HG03066 (cell line): ENCODE results near the gene NOL3.

Experiments
- ATAC-seq: cut with Tn5 transposase; IDR thresholded peaks from one replicate; pipeline ENCODE4 v1.9.1; 2021; ENCODE audit warnings: low read depth; ENCODE audit not compliant: unreplicated experiment

The NOL3 gene

GRCh38 chr16:67202426-67202825 is 32.1 kb downstream of the NOL3 start:
- no peak for ATAC-seq

- ATAC-seq: no peak
These were observed 32.7 kb downstream of the NOL3 start for GRCh38 chr16:67202956-67203493.

- ATAC-seq: no peak
These were observed 33.7 kb downstream of the NOL3 start for GRCh38 chr16:67204076-67204475.

- no peak for ATAC-seq
These were observed 35.9 kb downstream of the NOL3 start for GRCh38 chr16:67206129-67206837.

GRCh38 chr16:67206838-67207248 is 36.5 kb downstream of the NOL3 start:
- ATAC-seq: no peak

- ATAC-seq: no peak
These were observed 37.1 kb downstream of the NOL3 start for GRCh38 chr16:67207249-67208091.

GRCh38 chr16:67208154-67208896 is 38.0 kb downstream of the NOL3 start:
- no peak for ATAC-seq

- no peak for ATAC-seq
These were observed 39.2 kb downstream of the NOL3 start for GRCh38 chr16:67209565-67209964.

- no peak for ATAC-seq
These were observed 40.0 kb downstream of the NOL3 start for GRCh38 chr16:67210069-67210937.

- no peak for ATAC-seq
These were observed 41.3 kb downstream of the NOL3 start for GRCh38 chr16:67211674-67212073.

GRCh38 chr16:67212766-67213165 is 42.4 kb downstream of the NOL3 start:
- no peak for ATAC-seq

GRCh38 chr16:67213197-67214019 is 43.1 kb downstream of the NOL3 start:
- no peak for ATAC-seq

- no peak for ATAC-seq
These were observed 45.4 kb downstream of the NOL3 start for GRCh38 chr16:67215706-67216105.

- no peak for ATAC-seq
These were observed 46.5 kb downstream of the NOL3 start for GRCh38 chr16:67216612-67217490.

- no peak for ATAC-seq
These were observed 53.7 kb downstream of the NOL3 start for GRCh38 chr16:67223992-67224391.
